HepG2 (cell line): ENCODE data around the gene C5orf58. TPM values are rescaled to one million over a fixed set of nuclear protein-coding genes. Genes with fewer than 3 reads are reported as not detected.

Experiments used
- ATAC-seq: fragments of 200-7000 bp; cut with Tn5 transposase; 3 replicates; pipeline ENCODE4 v1.9.1; 2020; ENCODE audit warnings: mild to moderate bottlenecking, moderate library complexity
- BruUV-seq: library from RNA; stranded (reverse); fragments of 400-500 nt; replicated peaks from 2 replicates; lab custom pipeline; 2021; lab: Mats Ljungman, UMichigan
- CTCF ChIA-PET: fragments of 300-600 bp; formaldehyde crosslinking; extraction: SDS; loops from one replicate; lab custom pipeline; 2021; ENCODE audit warnings: low total read pairs, inconsistent platforms, low intra/inter-chr PET ratio; lab: Yijun Ruan, JAX
- POLR2A ChIA-PET: fragments of 350-600 bp; sonication (Branson Sonifier 250); formaldehyde crosslinking; loops from one replicate; lab custom pipeline; 2020; ENCODE audit warnings: antibody characterized with exemption, inconsistent platforms; lab: Yijun Ruan, JAX
- DNase-seq: peaks from one replicate; pipeline ENCODE4 v3.0.0-alpha.2; 2015; ENCODE audit warnings: low spot score
- FAIRE-seq: peaks from 3 replicates; lab custom pipeline; 2011; peaks lifted over from hg19 to GRCh38; lab: Jason Lieb, UNC
- H2AFZ ChIP-seq: one replicate; pipeline ENCODE4 v1.6.1; 2011; ENCODE audit warnings: low read length, inconsistent platforms
- H3K27ac ChIP-seq: fragments of 300-600 bp; 3 replicates; pipeline ENCODE4 v1.8.0; 2011; ENCODE audit warnings: mixed run types, mild to moderate bottlenecking, mixed read lengths, low read length, inconsistent platforms; ENCODE audit not compliant: insufficient read depth; ENCODE audit errors: extremely low read length
- H3K27me3 ChIP-seq, 2 experiments: fragments of 200-600 bp in 1 of 2; 2 replicates in 1 of 2; 3 replicates in 1 of 2; pipeline versions ENCODE4 v1.6.0 to v1.8.0; 2011; ENCODE audit warnings: low read length in 2 of 2, mild to moderate bottlenecking in 2 of 2, moderate library complexity in 2 of 2, inconsistent platforms in 1 of 2; ENCODE audit not compliant: insufficient read depth in 2 of 2, control insufficient read depth in 1 of 2
- H3K36me3 ChIP-seq, 2 experiments: fragments of 200-600 bp in 1 of 2; replicated peaks in 1 of 2; 2 replicates in 1 of 2; 3 replicates in 1 of 2; pipeline versions ENCODE4 v1.5.1 to v1.8.0; 2011; ENCODE audit warnings: low read length in 2 of 2, inconsistent platforms in 1 of 2; ENCODE audit not compliant: insufficient read depth in 2 of 2, control insufficient read depth in 1 of 2
- H3K4me1 ChIP-seq: 2 replicates; pipeline ENCODE4 v1.5.1; 2012; ENCODE audit warnings: low read length, inconsistent platforms; ENCODE audit not compliant: insufficient read depth
- H3K4me2 ChIP-seq: 2 replicates; pipeline ENCODE4 v1.6.0; 2011; ENCODE audit warnings: low read depth, low read length, inconsistent platforms
- H3K4me3 ChIP-seq, 3 experiments: fragments of 200-600 bp in 1 of 3; sonication (generic), shearing (Covaris generic) in 1 of 3; replicated peaks in 1 of 3; 2 replicates each; pipeline ENCODE4 v1.5.1; 2011 to 2016; ENCODE audit warnings: low read length in 3 of 3, inconsistent platforms in 2 of 3, low read depth in 2 of 3, mild to moderate bottlenecking in 2 of 3, control low read depth in 1 of 3, mixed read lengths in 1 of 3; ENCODE audit not compliant: insufficient read depth in 1 of 3
- H3K79me2 ChIP-seq: one replicate; pipeline ENCODE4 v1.6.1; 2011; ENCODE audit warnings: low read length, inconsistent platforms; ENCODE audit not compliant: insufficient read depth
- H3K9ac ChIP-seq: 2 replicates; pipeline ENCODE4 v1.6.0; 2011; ENCODE audit warnings: mild to moderate bottlenecking, low read depth, low read length, inconsistent platforms; ENCODE audit not compliant: insufficient read depth
- H3K9me3 ChIP-seq: 2 replicates; pipeline ENCODE4 v1.5.1; 2012; ENCODE audit warnings: mild to moderate bottlenecking, low read length
- H4K20me1 ChIP-seq: 2 replicates; pipeline ENCODE4 v1.6.0; 2011; ENCODE audit warnings: inconsistent platforms, mild to moderate bottlenecking, low read length, moderate library complexity; ENCODE audit not compliant: insufficient read depth
- ARNT ChIP-seq: fragments of 450-650 bp; IDR thresholded peaks from 2 replicates; pipeline ENCODE4 v1.6.1; 2017
- HNF4A ChIP-seq: sonication (generic); formaldehyde crosslinking; IDR thresholded peaks from 2 replicates; pipeline ENCODE4 v1.4.0; 2020; ENCODE audit warnings: missing genetic modification reagents
- HOXA5 ChIP-seq: sonication (generic); formaldehyde crosslinking; IDR thresholded peaks from 2 replicates; pipeline ENCODE4 v1.4.0; 2020; ENCODE audit warnings: missing genetic modification reagents
- MXI1 ChIP-seq: IDR thresholded peaks from 3 replicates; pipeline ENCODE4 v1.6.1; 2012; ENCODE audit warnings: low read depth, low read length, inconsistent platforms, borderline replicate concordance
- NFIB ChIP-seq: sonication (generic); formaldehyde crosslinking; IDR thresholded peaks from 2 replicates; pipeline ENCODE4 v1.9.0; 2021; ENCODE audit warnings: missing genetic modification reagents, mild to moderate bottlenecking, borderline replicate concordance
- RFX3 ChIP-seq: IDR thresholded peaks from 2 replicates; pipeline ENCODE4 v1.6.1; 2016; ENCODE audit warnings: missing biosample characterization, missing genetic modification reagents
- RFX5 ChIP-seq: IDR thresholded peaks from 2 replicates; pipeline ENCODE4 v1.6.1; 2011; ENCODE audit warnings: low read depth, low read length, improper control_type of control experiment
- SNAPC4 ChIP-seq: sonication (generic); formaldehyde crosslinking; IDR thresholded peaks from 2 replicates; pipeline ENCODE4 v1.4.0; 2020; ENCODE audit warnings: mild to moderate bottlenecking, missing genetic modification reagents
- SNRNP70 ChIP-seq: fragments of 200-400 bp; formaldehyde crosslinking; IDR thresholded peaks from 2 replicates; pipeline ENCODE4 v1.6.1; 2017; ENCODE audit warnings: mild to moderate bottlenecking, low read depth, low read length, moderate library complexity
- TCF12 ChIP-seq, 2 experiments: fragments of 450-650 bp in 1 of 2; sonication (generic) in 1 of 2; formaldehyde crosslinking in 1 of 2; IDR thresholded peaks; 2 replicates each; pipeline versions ENCODE4 v1.6.1 to v1.8.0; 2017 to 2022; ENCODE audit warnings: antibody characterized with exemption in 1 of 2, mild to moderate bottlenecking in 1 of 2, missing genetic modification reagents in 1 of 2, moderate library complexity in 1 of 2
- ZFP90 ChIP-seq: sonication (generic); formaldehyde crosslinking; IDR thresholded peaks from 2 replicates; pipeline ENCODE4 v1.8.0; 2022; ENCODE audit warnings: missing genetic modification reagents, mild to moderate bottlenecking, inconsistent platforms, borderline replicate concordance
- ZIK1 ChIP-seq: sonication (generic); formaldehyde crosslinking; IDR thresholded peaks from 2 replicates; pipeline ENCODE4 v1.5.0; 2020; ENCODE audit warnings: mild to moderate bottlenecking, low read depth, missing genetic modification reagents, borderline replicate concordance
- ZNF841 ChIP-seq: sonication (generic); formaldehyde crosslinking; IDR thresholded peaks from 2 replicates; pipeline ENCODE4 v1.8.1; 2023; ENCODE audit warnings: missing genetic modification reagents, borderline replicate concordance
- WGBS: methylation state at CpG from one replicate; pipeline ENCODE4 v1.1.6; 2017; ENCODE audit warnings: low lambda C conversion rate; 5-methylcytosine and 5-hydroxymethylcytosine counted together
- in situ Hi-C: cut with HindIII; loops from 2 replicates; pipeline ENCODE4 v1.10.0; 2017; ENCODE audit warnings: low pct_unique_long_range_greater_than_20kb; ENCODE audit not compliant: extremely low pct_ligation_motif_present
- intact Hi-C: fragments of 100-400 bp; cut with micrococcal nuclease; formaldehyde crosslinking; loops from one replicate; pipeline ENCODE4 v1.10.0; 2022; ENCODE audit not compliant: unreplicated experiment
- polyA plus RNA-seq, 8 experiments: library from polyadenylated mRNA; depleted of rRNA in 3 of 8; stranded (reverse) in 7 of 8; unstranded in 1 of 8; fragments of >200 nt; fragmentation: Illumina TruSeq in 4 of 8; extraction: Trizol in 4 of 8; gene quantifications; 2 replicates each; pipeline versions ENCODE4 v1.2.1 to v1.2.3, GENCODE V29; 2011 to 2016; ENCODE audit warnings: low read depth in 4 of 8, missing spikeins in 1 of 8, mixed read lengths in 1 of 8; ENCODE audit not compliant: insufficient read depth in 1 of 8
- total RNA-seq, 5 experiments: library from RNA; depleted of rRNA; stranded (reverse); fragments of >200 nt; fragmentation: Illumina TruSeq; extraction: Trizol; gene quantifications; 2 replicates each; pipeline ENCODE4 v1.2.3, GENCODE V29; 2016; ENCODE audit warnings: low read depth in 1 of 5
- TF ChIP-seq, protein P1 (sequence below): sonication (generic); formaldehyde crosslinking; IDR thresholded peaks from 2 replicates; pipeline ENCODE4 v1.5.0; 2020; ENCODE audit warnings: missing genetic modification reagents
- TF ChIP-seq, protein P2 (sequence below): fragments of 450-650 bp; IDR thresholded peaks from 2 replicates; pipeline ENCODE4 v1.6.1; 2017
- TF ChIP-seq, protein P3 (sequence below): sonication (generic); formaldehyde crosslinking; IDR thresholded peaks from 2 replicates; pipeline ENCODE4 v1.4.0; 2020; ENCODE audit warnings: mild to moderate bottlenecking, missing genetic modification reagents

C5orf58 gene
- total and polyA plus RNA-seq, 2 of the 13 experiments (the other 11 are each of a cell fraction or from before 2014, with no cell fraction given), result not detected

DNA sequence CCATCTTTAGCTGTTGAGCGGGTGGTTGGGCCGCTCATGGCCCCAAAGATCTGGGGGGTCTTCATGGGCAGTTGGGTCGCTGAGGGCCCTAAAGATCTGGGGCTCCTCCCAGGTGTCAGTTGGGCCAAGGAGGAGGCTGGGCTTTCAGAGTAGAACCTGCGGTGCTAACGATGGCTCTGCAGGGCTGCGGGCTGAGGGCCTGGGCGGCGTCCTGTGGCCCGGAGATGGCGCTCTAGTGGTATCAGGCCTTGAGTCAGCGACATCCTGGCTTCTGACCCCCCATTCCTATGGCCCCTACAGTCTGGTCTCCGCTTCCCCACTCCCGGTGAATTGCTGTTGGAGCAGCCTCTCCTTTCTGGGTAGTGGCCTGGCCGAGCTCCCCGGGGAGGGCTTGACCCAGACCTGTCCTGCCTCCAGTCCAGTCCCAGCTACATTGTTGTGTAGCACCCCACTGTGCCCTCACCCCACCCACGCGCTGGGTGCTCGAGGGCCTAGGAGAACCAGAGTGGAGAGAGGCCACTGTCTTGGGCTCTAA lies 640 bp downstream of the C5orf58 start:
- Histone ChIP-seq H3K9me3 (no peaks in the 10 kb centered on the region), H3K4me2 (no peak overlapping the region), H4K20me1 (no peaks in the 10 kb centered on the region), H3K36me3 (no peaks in the 10 kb centered on the region), H3K4me1 (peaks cover 6% of the 10 kb centered on the region; the same call in 1 of the 2 replicates), H3K27me3 (no peaks in the 10 kb centered on the region), H2AFZ (no peak overlapping the region), H3K9ac (no peak overlapping the region), H3K4me3 (no peak overlapping the region), H3K27ac (no peak overlapping the region), H3K79me2 (no peaks in the 10 kb centered on the region)
- intact Hi-C loops, result no loop called here
- ATAC-seq, result no peak
- WGBS, result 33% methylated on average over 9 of the region's 18 CpGs
- CTCF ChIA-PET, result no interaction called here
- POLR2A ChIA-PET, result no interaction called here
- BruUV-seq, result no TSS peak
- no peak for FAIRE-seq
- in situ Hi-C loops, result no loop called here
- no peak for DNase-seq
- no peak for TF ChIP-seq ZNF841 (CRISPR knock-in tag)
- TF ChIP-seq SNRNP70, result no peak
- TF ChIP-seq, protein P1, sequence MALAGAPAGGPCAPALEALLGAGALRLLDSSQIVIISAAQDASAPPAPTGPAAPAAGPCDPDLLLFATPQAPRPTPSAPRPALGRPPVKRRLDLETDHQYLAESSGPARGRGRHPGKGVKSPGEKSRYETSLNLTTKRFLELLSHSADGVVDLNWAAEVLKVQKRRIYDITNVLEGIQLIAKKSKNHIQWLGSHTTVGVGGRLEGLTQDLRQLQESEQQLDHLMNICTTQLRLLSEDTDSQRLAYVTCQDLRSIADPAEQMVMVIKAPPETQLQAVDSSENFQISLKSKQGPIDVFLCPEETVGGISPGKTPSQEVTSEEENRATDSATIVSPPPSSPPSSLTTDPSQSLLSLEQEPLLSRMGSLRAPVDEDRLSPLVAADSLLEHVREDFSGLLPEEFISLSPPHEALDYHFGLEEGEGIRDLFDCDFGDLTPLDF (CRISPR knock-in tag), result no peak
- no peak for TF ChIP-seq ZFP90
- TF ChIP-seq TCF12 (IDR thresholded peaks at IDR 0.05), result no peak
- TF ChIP-seq TCF12 (CRISPR knock-in tag; IDR thresholded peaks at IDR 0.05), result no peak
- no peak for TF ChIP-seq SNAPC4 (CRISPR knock-in tag)
- TF ChIP-seq, protein P2, sequence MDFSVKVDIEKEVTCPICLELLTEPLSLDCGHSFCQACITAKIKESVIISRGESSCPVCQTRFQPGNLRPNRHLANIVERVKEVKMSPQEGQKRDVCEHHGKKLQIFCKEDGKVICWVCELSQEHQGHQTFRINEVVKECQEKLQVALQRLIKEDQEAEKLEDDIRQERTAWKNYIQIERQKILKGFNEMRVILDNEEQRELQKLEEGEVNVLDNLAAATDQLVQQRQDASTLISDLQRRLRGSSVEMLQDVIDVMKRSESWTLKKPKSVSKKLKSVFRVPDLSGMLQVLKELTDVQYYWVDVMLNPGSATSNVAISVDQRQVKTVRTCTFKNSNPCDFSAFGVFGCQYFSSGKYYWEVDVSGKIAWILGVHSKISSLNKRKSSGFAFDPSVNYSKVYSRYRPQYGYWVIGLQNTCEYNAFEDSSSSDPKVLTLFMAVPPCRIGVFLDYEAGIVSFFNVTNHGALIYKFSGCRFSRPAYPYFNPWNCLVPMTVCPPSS, result no peak
- no peak for TF ChIP-seq RFX5
- TF ChIP-seq NFIB, result no peak
- TF ChIP-seq, protein P3, sequence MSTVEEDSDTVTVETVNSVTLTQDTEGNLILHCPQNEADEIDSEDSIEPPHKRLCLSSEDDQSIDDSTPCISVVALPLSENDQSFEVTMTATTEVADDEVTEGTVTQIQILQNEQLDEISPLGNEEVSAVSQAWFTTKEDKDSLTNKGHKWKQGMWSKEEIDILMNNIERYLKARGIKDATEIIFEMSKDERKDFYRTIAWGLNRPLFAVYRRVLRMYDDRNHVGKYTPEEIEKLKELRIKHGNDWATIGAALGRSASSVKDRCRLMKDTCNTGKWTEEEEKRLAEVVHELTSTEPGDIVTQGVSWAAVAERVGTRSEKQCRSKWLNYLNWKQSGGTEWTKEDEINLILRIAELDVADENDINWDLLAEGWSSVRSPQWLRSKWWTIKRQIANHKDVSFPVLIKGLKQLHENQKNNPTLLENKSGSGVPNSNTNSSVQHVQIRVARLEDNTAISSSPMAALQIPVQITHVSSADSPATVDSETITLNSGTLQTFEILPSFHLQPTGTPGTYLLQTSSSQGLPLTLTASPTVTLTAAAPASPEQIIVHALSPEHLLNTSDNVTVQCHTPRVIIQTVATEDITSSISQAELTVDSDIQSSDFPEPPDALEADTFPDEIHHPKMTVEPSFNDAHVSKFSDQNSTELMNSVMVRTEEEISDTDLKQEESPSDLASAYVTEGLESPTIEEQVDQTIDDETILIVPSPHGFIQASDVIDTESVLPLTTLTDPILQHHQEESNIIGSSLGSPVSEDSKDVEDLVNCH (CRISPR knock-in tag), result no peak
- TF ChIP-seq HNF4A (CRISPR knock-in tag), result no peak
- no peak for TF ChIP-seq HOXA5 (CRISPR knock-in tag)
- no peak for TF ChIP-seq MXI1
- no peak for TF ChIP-seq ZIK1 (CRISPR knock-in tag)
- no peak for TF ChIP-seq ARNT
- TF ChIP-seq RFX3 (CRISPR knock-in tag), result no peak
